ENCODE data around the gene FMN2.
A peak's percentile ranks its signal among the peaks of the same experiment; 100 is the strongest.
"Not testable (repeated sequence)": the region's sequence is repeated elsewhere in the genome, so short reads cannot be mapped to it uniquely, and the experiment has no call there.

FMN2 gene

DNA sequence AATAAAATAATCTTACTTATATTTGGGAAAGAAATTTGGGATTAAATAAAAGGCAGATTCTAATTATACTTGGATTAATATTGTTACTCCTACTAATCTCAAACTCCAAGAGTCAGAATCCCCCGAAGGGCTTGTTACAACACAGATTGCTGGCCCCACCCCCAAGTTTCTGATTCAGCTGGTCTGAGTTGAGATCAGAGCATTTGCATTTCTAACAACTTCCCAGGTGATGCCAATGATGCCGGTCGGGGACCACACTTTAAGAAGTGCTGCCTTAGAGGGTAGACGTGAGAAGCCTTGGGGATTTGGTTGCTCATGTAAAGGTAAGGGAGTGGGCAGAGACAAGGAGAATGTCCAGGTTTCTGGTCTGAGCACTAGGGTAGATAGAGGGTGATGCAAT, 47.2 kb downstream of the FMN2 start:
- FAIRE-seq: no peak

DNA sequence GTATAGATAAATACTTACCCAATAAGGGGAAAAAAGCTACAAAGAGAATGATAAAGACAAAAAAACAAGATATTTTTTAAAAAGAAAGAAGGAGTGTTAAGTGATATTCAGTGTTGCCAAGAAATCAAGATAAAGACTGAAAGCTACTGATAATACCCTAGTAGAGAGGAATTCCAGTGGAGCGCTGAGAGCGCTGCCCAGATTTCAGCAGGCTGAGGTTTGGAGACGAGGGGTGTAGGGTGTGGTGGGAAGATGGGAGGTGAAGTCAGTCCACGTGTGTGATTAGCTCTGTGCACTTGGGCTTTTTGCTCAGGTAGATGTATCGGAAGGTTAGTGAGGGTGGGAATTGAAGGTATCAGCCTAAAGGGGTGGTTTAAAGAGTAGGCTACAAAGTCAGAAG, 47.8 kb downstream of the FMN2 start:
- DNase-seq (ENCODE audit: low spot score) (no peak), FAIRE-seq (no peak)

More for the DNA sequence above, 47.2 kb downstream of the FMN2 start:
- no peak for DNase-seq (ENCODE audit: low spot score)

DNA sequence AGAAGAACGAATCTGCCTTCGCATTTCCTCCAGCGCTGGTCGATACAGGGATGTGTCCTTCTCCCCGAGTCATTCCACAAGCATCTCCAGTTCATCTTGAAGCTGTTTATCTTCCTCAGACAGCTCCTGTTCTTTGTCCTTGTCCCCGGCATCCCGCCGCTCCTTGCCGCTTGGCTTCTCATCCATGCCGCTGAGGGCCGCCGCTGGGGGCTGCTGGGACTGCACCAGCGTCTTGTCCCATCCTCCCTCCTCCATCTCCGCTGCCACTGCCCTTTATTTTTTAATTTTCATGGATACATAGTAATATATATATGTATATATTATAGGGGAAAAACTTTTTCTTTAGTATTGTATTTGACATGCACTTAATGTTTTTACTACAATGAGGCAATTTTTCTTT, 53.4 kb downstream of the FMN2 start:
- FAIRE-seq: no peak

GRCh38 chr1:240148333-240148732, 56.6 kb downstream of the FMN2 start:
- DNase-seq (ENCODE audit: low spot score): no peak
- no peak for FAIRE-seq

More for the DNA sequence above, 53.4 kb downstream of the FMN2 start:
- no peak for DNase-seq (ENCODE audit: low spot score)

DNA sequence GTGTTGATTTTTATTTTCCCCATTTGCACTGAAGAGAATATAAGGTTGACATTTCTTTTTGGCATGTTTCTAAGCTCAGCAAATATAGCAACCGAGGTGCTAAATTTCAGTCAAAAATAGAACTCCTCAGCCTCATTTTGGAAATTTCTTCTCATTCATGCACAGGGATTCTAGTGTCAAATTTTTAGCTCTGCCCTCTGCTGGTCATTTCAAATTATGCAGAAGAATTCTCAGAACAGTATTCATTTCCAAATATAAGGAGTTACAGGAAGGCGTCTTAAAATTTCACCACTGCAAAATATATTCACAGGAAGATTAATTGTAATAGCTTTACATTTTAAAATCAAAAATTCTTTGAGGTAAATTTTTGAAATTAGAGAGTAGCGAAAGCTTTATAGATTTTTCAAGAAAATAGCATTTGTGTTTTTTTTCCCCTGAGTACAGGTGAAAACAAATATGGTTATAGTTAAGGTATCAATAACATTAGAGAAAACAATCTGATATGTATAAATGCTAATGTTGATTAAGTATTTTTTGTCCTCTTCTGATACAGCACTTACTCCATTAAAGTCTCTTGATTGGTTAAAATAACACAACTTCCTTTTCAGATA, 57.9 kb downstream of the FMN2 start:
- peak; percentile 10 for DNase-seq (ENCODE audit: low spot score)
- no peak for FAIRE-seq

- FAIRE-seq (no peak), DNase-seq (ENCODE audit: low spot score) (no peak)
These were observed 59.6 kb downstream of the FMN2 start for GRCh38 chr1:240151136-240151735.

DNA sequence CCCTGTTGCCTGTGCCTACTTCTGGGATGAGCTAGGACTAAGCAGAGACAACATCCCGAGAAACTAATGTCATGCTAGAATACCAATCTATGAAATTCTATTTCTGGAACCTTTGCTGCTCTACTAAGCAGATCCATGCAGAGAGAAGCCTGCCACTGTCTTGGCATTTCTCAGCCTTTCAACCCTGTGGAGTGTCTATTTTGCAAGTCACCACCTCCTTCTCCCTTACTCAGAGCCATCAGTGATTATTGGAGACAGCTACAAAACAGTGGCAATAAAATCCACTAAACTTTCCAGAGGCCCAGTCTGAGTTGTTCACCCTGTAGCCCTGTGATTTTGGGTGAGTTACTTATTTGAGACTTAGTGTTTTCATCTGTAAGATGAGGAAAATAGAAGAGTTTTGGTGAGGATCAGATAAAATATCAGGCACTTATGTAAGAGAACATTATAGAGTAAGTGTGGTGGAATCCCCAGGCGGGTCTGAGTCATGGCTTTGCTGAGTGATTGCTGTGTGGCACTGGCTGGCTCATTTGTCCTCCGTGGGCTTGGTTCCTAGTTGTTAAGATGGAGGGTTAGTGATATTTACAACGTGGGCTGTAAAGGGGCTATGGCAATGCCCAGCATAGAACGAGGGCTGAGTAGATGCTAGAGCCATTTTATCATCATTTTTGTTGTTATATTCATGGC, 61.1 kb downstream of the FMN2 start:
- FAIRE-seq: no peak

GRCh38 chr1:240155605-240156004, 63.9 kb downstream of the FMN2 start:
- no peak for DNase-seq (ENCODE audit: low spot score)
- FAIRE-seq: no peak

More for the DNA sequence above, 61.1 kb downstream of the FMN2 start:
- no peak for DNase-seq (ENCODE audit: low spot score)

GRCh38 chr1:240164742-240165141, 73.1 kb downstream of the FMN2 start:
- DNase-seq (ENCODE audit: low spot score): no peak
- no peak for FAIRE-seq

DNA sequence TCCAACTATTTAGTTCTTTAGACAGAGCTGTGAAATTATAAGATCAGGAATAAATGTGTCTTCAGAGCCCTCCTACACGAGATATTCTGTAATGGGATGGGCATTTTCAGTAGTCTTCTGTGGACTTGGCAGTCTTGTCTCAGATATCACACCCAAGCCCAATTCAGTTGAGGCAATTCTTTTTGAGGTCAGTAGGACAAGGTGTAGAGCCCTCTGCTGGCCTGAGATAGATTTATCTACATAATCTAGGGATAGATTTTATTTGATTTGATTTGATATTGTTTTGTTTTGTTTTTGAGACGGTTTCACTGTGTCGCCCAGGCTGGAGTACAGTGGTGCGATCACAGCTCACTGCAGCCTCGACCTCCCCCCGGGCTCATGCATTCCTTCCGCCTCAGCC, 77.5 kb downstream of the FMN2 start:
- peak; percentile 17 for DNase-seq (ENCODE audit: low spot score)

GRCh38 chr1:240170266-240170665, 78.6 kb downstream of the FMN2 start:
- FAIRE-seq (no peak), DNase-seq (ENCODE audit: low spot score) (no peak)

More for the DNA sequence above, 77.5 kb downstream of the FMN2 start:
- no peak for FAIRE-seq

DNA sequence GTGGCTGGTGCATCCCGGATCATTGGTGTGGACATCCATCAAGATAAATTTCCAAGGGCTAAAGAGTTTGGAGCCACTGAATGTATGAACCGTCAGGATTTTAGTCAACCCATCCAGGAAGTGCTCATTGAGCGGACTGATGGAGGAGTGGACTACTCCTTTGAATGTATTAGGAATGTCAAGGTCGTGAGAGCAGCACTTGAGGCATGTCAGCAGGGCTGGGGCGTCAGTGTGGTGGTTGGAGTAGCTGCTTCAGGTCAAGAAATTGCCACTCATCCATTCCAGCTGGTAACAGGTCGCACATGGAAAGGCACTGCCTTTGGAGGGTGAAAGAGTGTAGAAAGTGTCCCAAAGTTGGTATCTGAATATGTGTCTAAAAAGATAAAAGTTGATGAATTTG, 79.1 kb downstream of the FMN2 start:
- FAIRE-seq (no peak), DNase-seq (ENCODE audit: low spot score) (no peak)

GRCh38 chr1:240171907-240172306, 80.2 kb downstream of the FMN2 start:
- DNase-seq (ENCODE audit: low spot score): no peak
- no peak for FAIRE-seq

GRCh38 chr1:240173836-240174235, 82.2 kb downstream of the FMN2 start:
- DNase-seq (ENCODE audit: low spot score): no peak
- FAIRE-seq: no peak

DNA sequence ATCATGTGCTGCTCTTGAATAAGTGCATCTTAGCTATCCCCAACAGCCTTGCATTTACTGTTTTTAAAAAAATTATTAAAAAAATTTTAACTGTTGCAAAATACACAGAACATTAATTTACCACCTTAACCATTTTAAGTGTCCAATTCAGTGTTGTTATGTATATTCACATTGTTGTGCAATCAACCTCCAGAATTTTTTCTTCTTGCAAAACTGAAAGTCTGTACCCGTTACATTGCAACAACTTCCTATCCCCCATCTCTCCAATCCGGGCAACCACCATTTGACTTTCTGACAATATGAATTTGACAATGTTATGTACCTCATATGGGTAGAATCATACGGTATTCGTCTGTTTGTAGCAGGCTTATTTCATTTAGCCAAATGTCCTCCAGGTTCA, 83.1 kb downstream of the FMN2 start:
- FAIRE-seq (no peak), DNase-seq (ENCODE audit: low spot score) (no peak)

- FAIRE-seq (no peak), DNase-seq (ENCODE audit: low spot score) (no peak)
These were observed 86.7 kb downstream of the FMN2 start for GRCh38 chr1:240178366-240178765.

DNA sequence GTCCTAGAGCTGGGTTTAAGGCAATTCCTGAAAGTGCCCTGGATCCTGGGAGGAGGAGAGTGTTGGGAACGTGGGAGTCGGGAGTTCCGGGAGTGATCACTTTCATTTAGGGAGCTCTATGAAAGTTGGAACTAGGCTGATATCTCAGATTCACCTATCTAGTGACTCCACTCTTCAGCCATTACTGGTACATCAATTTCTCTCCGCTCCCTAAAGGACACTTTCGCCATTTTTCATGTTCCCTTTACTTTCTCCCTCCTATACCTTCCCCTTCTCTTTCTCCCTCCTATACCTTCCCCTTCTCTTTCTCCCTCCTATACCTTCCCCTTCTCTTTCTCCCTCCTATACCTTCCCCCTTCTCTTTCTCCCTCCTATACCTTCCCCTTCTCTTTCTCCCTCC, 93.0 kb downstream of the FMN2 start:
- not testable (repeated sequence) for FAIRE-seq; DNase-seq (ENCODE audit: low spot score)

GRCh38 chr1:240188139-240188538, 96.5 kb downstream of the FMN2 start:
- no peak for FAIRE-seq
- no peak for DNase-seq (ENCODE audit: low spot score)

DNA sequence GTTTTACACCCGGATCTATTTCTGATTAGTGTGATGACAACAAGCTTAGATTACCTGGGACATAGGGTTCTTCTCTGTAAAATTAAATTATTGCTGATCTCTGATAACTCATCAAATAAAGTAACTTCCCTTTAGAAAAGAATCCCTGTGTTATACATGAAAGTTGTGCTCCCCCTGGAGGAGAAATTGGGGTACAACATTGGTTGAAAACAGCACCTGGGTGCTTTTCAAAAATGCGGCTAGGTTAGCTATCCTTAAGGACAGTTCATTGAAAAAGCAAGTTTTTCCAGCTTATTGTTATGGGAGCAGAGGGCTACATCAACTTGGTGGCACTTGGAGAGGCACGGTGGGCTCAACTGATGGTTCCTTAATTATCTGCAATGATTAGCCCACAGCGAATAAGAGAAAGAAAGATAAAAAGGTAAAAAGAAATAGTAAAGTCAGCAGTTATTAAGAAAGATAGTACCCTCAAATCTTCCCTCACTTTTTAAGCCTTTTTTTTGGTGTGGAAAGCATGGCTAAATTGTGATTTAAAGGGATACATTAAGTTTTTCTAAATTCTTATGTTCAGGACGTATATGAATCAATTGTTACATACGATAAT, 97.8 kb downstream of the FMN2 start:
- DNase-seq (ENCODE audit: low spot score) (peak; percentile 21), FAIRE-seq (no peak)

GRCh38 chr1:240190881-240191401, 99.3 kb downstream of the FMN2 start:
- DNase-seq (ENCODE audit: low spot score) (peak; percentile 68), FAIRE-seq (no peak)

DNA sequence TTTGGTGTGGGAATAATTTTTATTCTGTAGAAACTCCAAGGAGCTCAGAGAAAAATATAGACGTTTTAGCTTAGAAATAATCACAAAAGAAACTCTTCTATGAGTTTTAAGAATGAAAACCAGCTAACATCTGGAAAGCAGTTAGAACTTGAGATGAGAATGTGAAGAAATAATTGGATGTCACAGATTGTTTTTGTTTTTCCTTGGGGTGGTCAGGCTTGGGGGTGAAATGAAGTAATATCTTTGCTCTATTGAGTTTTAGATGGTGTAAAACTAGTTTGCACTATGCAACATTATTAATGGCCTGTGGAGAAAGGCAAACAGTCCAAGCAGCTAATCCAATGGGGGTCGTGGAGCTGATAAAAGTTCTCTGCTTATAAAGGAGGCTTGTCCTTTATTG, 101.2 kb downstream of the FMN2 start:
- no peak for FAIRE-seq
- no peak for DNase-seq (ENCODE audit: low spot score)

DNA sequence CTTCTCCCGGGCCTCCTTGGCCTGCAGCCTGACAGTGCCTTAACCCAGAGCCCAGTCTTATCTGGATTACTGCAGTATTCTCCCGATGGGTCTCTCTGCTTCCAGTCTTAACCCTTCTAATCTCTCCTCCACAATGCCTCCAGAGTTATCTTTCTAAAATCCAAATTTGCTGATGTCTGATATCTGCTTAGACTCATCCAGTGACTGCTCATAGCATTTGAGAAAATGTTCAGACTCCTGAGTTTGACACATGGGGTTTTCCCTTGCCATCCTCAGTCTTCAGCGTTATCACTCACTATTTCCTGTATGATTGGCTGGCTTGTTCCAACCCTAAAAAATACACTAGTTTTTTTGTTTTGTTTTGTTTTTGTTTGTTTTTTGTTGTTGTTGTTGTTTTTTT, 102.0 kb downstream of the FMN2 start:
- FAIRE-seq: no peak
- no peak for DNase-seq (ENCODE audit: low spot score)

All from urothelium cell line (cell line).